Measurements from ENCODE around the gene OR2AG1. TPM values are rescaled to one million over a fixed set of nuclear protein-coding genes. Genes with fewer than 3 reads are reported as not detected.

Gene OR2AG1
- total RNA-seq, 1 donor from 2014 or later, result not detected

DNA sequence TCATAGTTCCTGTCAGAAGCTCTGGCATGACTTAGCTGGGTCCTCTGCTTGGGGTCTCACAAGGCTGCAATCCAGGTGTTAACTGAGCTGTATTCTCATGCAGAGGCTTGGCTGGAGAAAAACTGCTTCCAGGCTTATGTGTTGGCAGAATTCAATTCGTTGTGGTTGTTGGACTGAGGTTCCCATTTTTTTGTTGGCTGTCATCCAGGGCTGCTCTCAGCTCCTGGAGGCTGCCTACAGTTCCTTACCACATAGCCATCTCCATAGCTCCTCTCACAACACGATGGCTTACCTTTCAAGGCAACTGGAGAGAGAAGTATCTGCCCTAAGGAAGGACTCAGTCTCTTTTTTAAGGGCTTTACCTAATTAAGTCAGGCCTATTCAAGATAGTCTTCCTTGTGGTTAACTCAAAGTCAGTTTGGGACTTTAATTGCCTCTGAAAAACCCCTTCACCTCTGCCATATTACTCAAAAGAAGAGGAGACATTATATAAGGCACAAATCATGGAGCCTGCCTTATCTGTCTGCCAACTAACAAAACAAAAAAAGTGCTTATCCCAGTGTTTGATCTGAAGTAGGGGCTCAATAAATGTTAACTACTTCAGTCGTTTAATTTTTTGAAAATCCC, 46.2 kb upstream of the OR2AG1 start:
- Histone ChIP-seq H3K36me3 (no peaks in the 10 kb centered on the region), H3K27ac (no peak overlapping the region), H3K27me3 (no peaks in the 10 kb centered on the region), H3K9me3 (no peaks in the 10 kb centered on the region), H3K4me3 (no peak overlapping the region), H3K4me1 (no peaks in the 10 kb centered on the region)
- TF ChIP-seq POLR2A (IDR thresholded peaks at IDR 0.05) (no peak), POLR2AphosphoS5 (IDR thresholded peaks at IDR 0.05; ENCODE audit: insufficient read depth in 1 of 2, low read depth in 1 of 2) (no peak)
- TF ChIP-seq, protein P1, sequence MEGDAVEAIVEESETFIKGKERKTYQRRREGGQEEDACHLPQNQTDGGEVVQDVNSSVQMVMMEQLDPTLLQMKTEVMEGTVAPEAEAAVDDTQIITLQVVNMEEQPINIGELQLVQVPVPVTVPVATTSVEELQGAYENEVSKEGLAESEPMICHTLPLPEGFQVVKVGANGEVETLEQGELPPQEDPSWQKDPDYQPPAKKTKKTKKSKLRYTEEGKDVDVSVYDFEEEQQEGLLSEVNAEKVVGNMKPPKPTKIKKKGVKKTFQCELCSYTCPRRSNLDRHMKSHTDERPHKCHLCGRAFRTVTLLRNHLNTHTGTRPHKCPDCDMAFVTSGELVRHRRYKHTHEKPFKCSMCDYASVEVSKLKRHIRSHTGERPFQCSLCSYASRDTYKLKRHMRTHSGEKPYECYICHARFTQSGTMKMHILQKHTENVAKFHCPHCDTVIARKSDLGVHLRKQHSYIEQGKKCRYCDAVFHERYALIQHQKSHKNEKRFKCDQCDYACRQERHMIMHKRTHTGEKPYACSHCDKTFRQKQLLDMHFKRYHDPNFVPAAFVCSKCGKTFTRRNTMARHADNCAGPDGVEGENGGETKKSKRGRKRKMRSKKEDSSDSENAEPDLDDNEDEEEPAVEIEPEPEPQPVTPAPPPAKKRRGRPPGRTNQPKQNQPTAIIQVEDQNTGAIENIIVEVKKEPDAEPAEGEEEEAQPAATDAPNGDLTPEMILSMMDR (IDR thresholded peaks at IDR 0.05), result no peak
- intact Hi-C loops (cut with DNase I), result no loop called here
- no peak for DNase-seq (ENCODE audit: extremely low spot score in 2 of 2)

DNA sequence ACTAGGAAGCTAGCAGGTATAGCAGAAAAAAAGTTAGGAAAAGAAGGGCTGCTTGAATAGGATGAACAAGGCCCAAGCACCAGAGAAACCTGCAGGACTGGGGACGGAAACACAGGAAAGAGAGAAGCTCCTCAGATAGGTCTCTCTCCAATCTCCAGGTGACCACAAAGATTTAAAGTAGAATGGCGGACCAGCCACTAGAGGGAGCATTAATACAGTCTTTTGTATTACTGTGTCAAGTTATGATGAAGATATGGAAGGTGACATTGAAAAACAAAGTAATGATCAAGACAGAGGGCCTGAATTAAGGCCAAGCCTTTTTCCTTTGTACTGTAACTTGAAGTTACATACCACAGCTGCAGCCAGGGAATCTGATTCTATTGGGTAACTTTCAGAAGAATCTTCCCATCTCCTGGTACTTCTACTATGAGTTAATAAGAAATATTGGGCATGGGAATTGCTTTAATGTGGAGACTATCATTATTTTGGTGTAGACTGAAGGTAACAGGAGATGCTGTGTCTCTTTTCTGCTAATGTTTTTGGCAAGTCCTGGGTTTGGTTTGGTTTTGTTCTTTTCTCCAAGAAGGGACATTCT, 44.9 kb upstream of the OR2AG1 start:
- H3K27ac ChIP-seq, result no peak overlapping the region
- no peaks in the 10 kb centered on the region for H3K27me3 ChIP-seq
- no peak overlapping the region for H3K4me3 ChIP-seq
- intact Hi-C loops (cut with DNase I), result no loop called here
- H3K4me1 ChIP-seq, result no peaks in the 10 kb centered on the region
- DNase-seq (ENCODE audit: extremely low spot score in 2 of 2), result no peak
- no peaks in the 10 kb centered on the region for H3K9me3 ChIP-seq
- TF ChIP-seq, protein P1 (IDR thresholded peaks at IDR 0.05), result peak in 2 of 3 experiments; percentile 30 to 43
- TF ChIP-seq POLR2AphosphoS5 (IDR thresholded peaks at IDR 0.05; ENCODE audit: insufficient read depth in 1 of 2, low read depth in 1 of 2), result no peak
- H3K36me3 ChIP-seq, result no peaks in the 10 kb centered on the region

DNA sequence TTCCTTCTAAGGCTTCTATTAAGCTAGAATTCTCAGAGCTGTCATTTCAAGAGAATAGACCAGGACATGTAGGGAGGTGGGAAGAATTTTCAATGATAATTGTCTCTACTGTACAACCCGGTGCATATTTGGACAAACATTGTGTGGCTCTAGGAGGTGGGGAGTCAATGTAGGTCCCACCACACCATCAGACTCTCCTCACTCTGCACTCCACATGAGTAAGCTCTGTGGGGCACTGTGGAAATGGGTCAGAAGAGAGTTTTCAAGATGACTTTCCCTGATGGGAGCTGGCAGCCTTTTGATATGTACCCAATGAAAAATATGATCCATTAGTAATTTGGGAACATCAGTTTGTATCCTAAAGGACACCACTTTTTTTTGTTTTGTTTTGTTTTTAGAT, 44.2 kb upstream of the OR2AG1 start:
- Histone ChIP-seq H3K9me3 (no peaks in the 10 kb centered on the region), H3K36me3 (no peaks in the 10 kb centered on the region), H3K27me3 (no peaks in the 10 kb centered on the region), H3K27ac (no peak overlapping the region), H3K4me3 (no peak overlapping the region), H3K4me1 (no peaks in the 10 kb centered on the region)
- DNase-seq (ENCODE audit: extremely low spot score in 2 of 2), result no peak
- intact Hi-C loops (cut with DNase I), result no loop called here
- TF ChIP-seq, protein P1 (IDR thresholded peaks at IDR 0.05), result no peak
- TF ChIP-seq POLR2AphosphoS5 (IDR thresholded peaks at IDR 0.05; ENCODE audit: insufficient read depth in 1 of 2, low read depth in 1 of 2) (no peak), POLR2A (IDR thresholded peaks at IDR 0.05) (no peak)

DNA sequence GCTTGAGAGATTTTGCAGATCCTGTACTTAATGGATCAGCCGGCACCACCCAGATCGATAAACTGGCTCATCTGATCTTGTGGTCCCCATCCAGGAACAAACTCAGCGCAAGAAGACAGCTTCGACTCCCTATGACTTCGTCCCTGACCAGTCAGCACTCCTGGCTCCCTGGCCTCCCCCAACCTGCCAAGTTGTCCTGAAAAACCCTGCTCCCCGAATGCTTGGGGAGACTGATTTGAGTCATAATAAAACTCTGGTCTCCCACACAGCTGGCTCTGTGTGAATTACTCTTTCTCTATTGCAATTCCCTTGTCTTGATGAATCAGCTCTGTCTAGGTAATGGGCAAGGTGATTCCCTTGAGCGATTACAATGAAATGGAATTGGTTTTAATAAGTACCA, 40.6 kb upstream of the OR2AG1 start:
- no peak overlapping the region for H3K4me3 ChIP-seq
- intact Hi-C loops (cut with DNase I), result no loop called here
- H3K9me3 ChIP-seq, result no peaks in the 10 kb centered on the region
- TF ChIP-seq, protein P1 (IDR thresholded peaks at IDR 0.05), result no peak
- TF ChIP-seq POLR2A (IDR thresholded peaks at IDR 0.05), result no peak
- no peak for TF ChIP-seq POLR2AphosphoS5 (IDR thresholded peaks at IDR 0.05; ENCODE audit: insufficient read depth in 1 of 2, low read depth in 1 of 2)
- H3K27ac ChIP-seq, result no peak overlapping the region
- no peaks in the 10 kb centered on the region for H3K4me1 ChIP-seq
- no peak for DNase-seq (ENCODE audit: extremely low spot score in 2 of 2)
- no peaks in the 10 kb centered on the region for H3K27me3 ChIP-seq
- H3K36me3 ChIP-seq, result no peaks in the 10 kb centered on the region

DNA sequence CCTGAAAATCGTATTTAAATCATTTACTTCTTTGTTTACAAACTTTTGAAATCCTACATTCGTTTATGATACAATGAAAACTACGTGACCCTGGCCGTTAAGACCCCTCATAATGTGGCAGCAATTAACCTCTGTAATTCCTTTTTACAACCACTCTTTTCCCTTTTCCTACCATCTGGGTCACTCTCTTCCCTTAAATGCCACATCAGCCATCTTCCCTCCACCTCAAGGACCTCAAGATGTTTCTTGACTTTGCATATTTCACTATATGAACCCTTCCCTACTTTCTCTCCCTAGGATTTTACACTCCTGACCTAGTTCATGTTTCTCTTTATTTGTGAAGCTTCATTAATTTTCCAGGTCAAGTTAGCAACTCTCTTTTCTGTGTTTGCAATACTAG, 37.8 kb upstream of the OR2AG1 start:
- H3K27me3 ChIP-seq, result no peaks in the 10 kb centered on the region
- no peaks in the 10 kb centered on the region for H3K4me1 ChIP-seq
- no peak for DNase-seq (ENCODE audit: extremely low spot score in 2 of 2)
- H3K27ac ChIP-seq, result peak overlapping the region; percentile 73
- H3K36me3 ChIP-seq, result no peaks in the 10 kb centered on the region
- TF ChIP-seq, protein P1 (IDR thresholded peaks at IDR 0.05), result no peak
- no peak for TF ChIP-seq POLR2AphosphoS5 (IDR thresholded peaks at IDR 0.05; ENCODE audit: insufficient read depth in 1 of 2, low read depth in 1 of 2)
- no peaks in the 10 kb centered on the region for H3K9me3 ChIP-seq
- intact Hi-C loops (cut with DNase I), result no loop called here
- H3K4me3 ChIP-seq, result peak overlapping the region in 1 of 2 donors; percentile 30

Data from vagina (tissue), 2 donors.